ENCODE data around the gene ANTXR2. TPM values are rescaled to one million over a fixed set of nuclear protein-coding genes. Genes with fewer than 3 reads are reported as not detected.

ANTXR2 gene
- total RNA-seq, 2 experiments from 2014 or later: not detected

DNA sequence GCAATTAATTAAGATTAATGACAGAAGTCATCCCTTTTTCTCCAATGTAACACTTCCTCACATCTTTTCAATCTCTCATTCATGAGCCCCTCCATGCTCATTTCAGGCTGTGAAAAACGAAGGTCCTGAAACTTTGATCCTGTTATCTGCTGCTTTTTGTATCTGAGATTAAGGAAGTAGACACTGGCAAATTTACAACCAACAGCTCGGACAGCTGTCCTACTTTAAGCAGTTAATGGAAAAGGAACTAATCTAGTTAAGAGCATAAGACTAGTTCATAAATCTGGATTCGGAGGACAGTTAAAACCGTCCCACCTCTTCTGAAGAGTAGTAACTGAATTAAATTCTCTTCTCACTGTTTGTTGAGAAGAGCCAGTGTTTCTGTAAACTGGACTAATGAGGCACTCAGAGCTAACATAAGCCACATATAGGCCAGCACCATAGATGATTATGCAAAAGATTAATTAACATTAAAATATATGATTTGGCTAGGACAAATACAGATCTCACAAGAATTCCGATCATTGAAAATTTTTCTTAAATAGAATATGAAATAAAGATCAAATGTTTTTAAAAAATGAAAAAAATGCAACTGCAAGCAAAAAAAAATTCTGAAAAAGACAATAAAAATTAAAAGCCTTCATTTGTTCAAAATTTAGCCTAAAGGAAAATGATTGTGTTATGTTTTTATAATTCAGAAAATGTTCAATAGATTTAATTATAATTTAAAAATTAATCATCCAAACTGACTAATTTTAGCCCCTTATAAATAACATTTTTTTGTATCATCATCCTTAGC, 114.4 kb downstream of the ANTXR2 start:
- no peak for DNase-seq (ENCODE audit: low spot score)
- H3K9me3 ChIP-seq (ENCODE audit: low read length): no peaks in the 10 kb centered on the region
- H4K20me1 ChIP-seq (ENCODE audit: insufficient read depth, low read length): no peaks in the 10 kb centered on the region
- H3K4me1 ChIP-seq (ENCODE audit: insufficient read depth, low read length, poor library complexity, severe bottlenecking): no peaks in the 10 kb centered on the region
- intact Hi-C loops (cut with micrococcal nuclease; ENCODE audit: unreplicated experiment): no loop called here
- H3K4me2 ChIP-seq (ENCODE audit: low read length): no peak overlapping the region
- no peak overlapping the region for H2AFZ ChIP-seq (ENCODE audit: low read length)
- no peak overlapping the region for H3K4me3 ChIP-seq (ENCODE audit: low read depth, low read length, poor library complexity, severe bottlenecking)
- no peaks in the 10 kb centered on the region for H3K36me3 ChIP-seq (ENCODE audit: insufficient read depth, low read length)
- BruUV-seq (replicated peaks): no TSS peak
- H3K79me2 ChIP-seq (ENCODE audit: insufficient read depth, low read depth, low read length): no peaks in the 10 kb centered on the region
- POLR2A ChIA-PET: no interaction called here
- H3K9me2 ChIP-seq (ENCODE audit: insufficient read depth, low read length): no peaks in the 10 kb centered on the region
- H3K27ac ChIP-seq (ENCODE audit: low read depth, low read length, poor library complexity, severe bottlenecking): no peak overlapping the region
- TF ChIP-seq, protein P1, sequence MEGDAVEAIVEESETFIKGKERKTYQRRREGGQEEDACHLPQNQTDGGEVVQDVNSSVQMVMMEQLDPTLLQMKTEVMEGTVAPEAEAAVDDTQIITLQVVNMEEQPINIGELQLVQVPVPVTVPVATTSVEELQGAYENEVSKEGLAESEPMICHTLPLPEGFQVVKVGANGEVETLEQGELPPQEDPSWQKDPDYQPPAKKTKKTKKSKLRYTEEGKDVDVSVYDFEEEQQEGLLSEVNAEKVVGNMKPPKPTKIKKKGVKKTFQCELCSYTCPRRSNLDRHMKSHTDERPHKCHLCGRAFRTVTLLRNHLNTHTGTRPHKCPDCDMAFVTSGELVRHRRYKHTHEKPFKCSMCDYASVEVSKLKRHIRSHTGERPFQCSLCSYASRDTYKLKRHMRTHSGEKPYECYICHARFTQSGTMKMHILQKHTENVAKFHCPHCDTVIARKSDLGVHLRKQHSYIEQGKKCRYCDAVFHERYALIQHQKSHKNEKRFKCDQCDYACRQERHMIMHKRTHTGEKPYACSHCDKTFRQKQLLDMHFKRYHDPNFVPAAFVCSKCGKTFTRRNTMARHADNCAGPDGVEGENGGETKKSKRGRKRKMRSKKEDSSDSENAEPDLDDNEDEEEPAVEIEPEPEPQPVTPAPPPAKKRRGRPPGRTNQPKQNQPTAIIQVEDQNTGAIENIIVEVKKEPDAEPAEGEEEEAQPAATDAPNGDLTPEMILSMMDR (conservative IDR thresholded peaks at IDR 0.05; ENCODE audit: low read length): no peak
- no peak for TF ChIP-seq EZH2phosphoT487 (IDR thresholded peaks at IDR 0.05; ENCODE audit: borderline replicate concordance, low read depth, low read length)
- CTCF ChIA-PET (ENCODE audit: unreplicated experiment): no interaction called here

DNA sequence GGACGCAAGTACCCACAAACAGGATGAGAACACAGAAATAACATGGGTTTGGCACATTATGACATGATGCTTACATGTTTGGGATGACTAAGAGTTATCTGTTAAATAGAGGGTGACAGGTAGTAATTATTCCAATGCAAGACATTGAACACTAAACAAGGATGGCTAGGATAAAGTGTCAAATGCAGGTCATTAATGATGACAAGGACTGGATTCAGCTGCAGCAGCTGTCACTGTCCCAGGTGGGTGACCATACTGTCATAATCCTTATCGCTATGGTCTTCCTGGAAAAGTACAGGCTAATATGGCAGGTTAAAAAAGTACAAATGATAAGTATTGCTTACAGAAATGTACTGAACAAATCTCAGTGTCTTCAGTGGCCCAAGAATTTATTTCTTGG, 123.9 kb downstream of the ANTXR2 start:
- no peak for TF ChIP-seq EZH2phosphoT487 (IDR thresholded peaks at IDR 0.05; ENCODE audit: borderline replicate concordance, low read depth, low read length)
- TF ChIP-seq, protein P1 (conservative IDR thresholded peaks at IDR 0.05; ENCODE audit: low read length): no peak
- H3K9me2 ChIP-seq (ENCODE audit: insufficient read depth, low read length): no peaks in the 10 kb centered on the region
- no peaks in the 10 kb centered on the region for H3K9me3 ChIP-seq (ENCODE audit: low read length)
- ChIA-PET CTCF (ENCODE audit: unreplicated experiment) (no interaction called here), POLR2A (no interaction called here)
- H3K36me3 ChIP-seq (ENCODE audit: insufficient read depth, low read length): no peaks in the 10 kb centered on the region
- H3K4me3 ChIP-seq (ENCODE audit: low read depth, low read length, poor library complexity, severe bottlenecking): no peak overlapping the region
- no TSS peak for BruUV-seq (replicated peaks)
- intact Hi-C loops (cut with micrococcal nuclease; ENCODE audit: unreplicated experiment): no loop called here
- H3K4me2 ChIP-seq (ENCODE audit: low read length): no peak overlapping the region
- H4K20me1 ChIP-seq (ENCODE audit: insufficient read depth, low read length): no peaks in the 10 kb centered on the region
- DNase-seq (ENCODE audit: low spot score): no peak
- no peak overlapping the region for H3K27ac ChIP-seq (ENCODE audit: low read depth, low read length, poor library complexity, severe bottlenecking)
- H2AFZ ChIP-seq (ENCODE audit: low read length): no peak overlapping the region
- no peaks in the 10 kb centered on the region for H3K79me2 ChIP-seq (ENCODE audit: insufficient read depth, low read depth, low read length)
- H3K4me1 ChIP-seq (ENCODE audit: insufficient read depth, low read length, poor library complexity, severe bottlenecking): no peaks in the 10 kb centered on the region

DNA sequence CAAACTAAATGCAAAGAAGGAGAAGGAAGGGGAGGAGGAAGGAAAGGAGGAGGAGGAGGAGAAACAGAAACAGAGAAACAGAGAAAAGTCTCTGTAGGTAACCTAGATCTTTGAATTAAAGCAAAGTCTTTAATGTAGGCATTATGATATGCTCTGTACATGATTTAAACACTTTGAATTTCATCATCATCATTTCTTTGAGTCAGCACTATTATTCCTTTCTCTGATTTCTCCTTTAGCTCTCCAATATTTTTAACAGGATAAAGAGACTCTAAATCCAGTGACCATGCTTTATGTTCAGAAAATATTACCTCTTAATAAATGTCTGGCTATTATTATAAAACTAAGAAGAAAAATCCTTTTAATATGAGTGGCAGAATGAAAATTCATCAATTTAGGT, 124.3 kb downstream of the ANTXR2 start:
- CTCF ChIA-PET (ENCODE audit: unreplicated experiment): no interaction called here
- Histone ChIP-seq H3K4me3 (ENCODE audit: low read depth, low read length, poor library complexity, severe bottlenecking) (no peak overlapping the region), H3K79me2 (ENCODE audit: insufficient read depth, low read depth, low read length) (no peaks in the 10 kb centered on the region), H4K20me1 (ENCODE audit: insufficient read depth, low read length) (no peaks in the 10 kb centered on the region), H3K4me1 (ENCODE audit: insufficient read depth, low read length, poor library complexity, severe bottlenecking) (no peaks in the 10 kb centered on the region), H3K9me3 (ENCODE audit: low read length) (no peaks in the 10 kb centered on the region), H3K27ac (ENCODE audit: low read depth, low read length, poor library complexity, severe bottlenecking) (no peak overlapping the region), H3K36me3 (ENCODE audit: insufficient read depth, low read length) (no peaks in the 10 kb centered on the region), H3K9me2 (ENCODE audit: insufficient read depth, low read length) (no peaks in the 10 kb centered on the region), H3K4me2 (ENCODE audit: low read length) (no peak overlapping the region), H2AFZ (ENCODE audit: low read length) (no peak overlapping the region)
- POLR2A ChIA-PET: no interaction called here
- TF ChIP-seq, protein P1 (conservative IDR thresholded peaks at IDR 0.05; ENCODE audit: low read length): no peak
- no peak for TF ChIP-seq EZH2phosphoT487 (IDR thresholded peaks at IDR 0.05; ENCODE audit: borderline replicate concordance, low read depth, low read length)
- intact Hi-C loops (cut with micrococcal nuclease; ENCODE audit: unreplicated experiment): no loop called here
- DNase-seq (ENCODE audit: low spot score): no peak
- BruUV-seq (replicated peaks): no TSS peak
